Measurements from ENCODE around the gene SLA2. TPM values are rescaled to one million over a fixed set of nuclear protein-coding genes. Genes with fewer than 3 reads are reported as not detected.
A peak's percentile ranks its signal among the peaks of the same experiment; 100 is the strongest.
"Not testable (repeated sequence)": the region's sequence is repeated elsewhere in the genome, so short reads cannot be mapped to it uniquely, and the experiment has no call there.

The SLA2 gene
- total RNA-seq, 1 donor from 2014 or later, result not detected

- DNase-seq (ENCODE audit: low read depth in 2 of 2), result not testable (repeated sequence)
Observed at GRCh38 chr20:36608388-36608728, 37.6 kb downstream of the SLA2 start.

- no peak for DNase-seq (ENCODE audit: low read depth in 2 of 2)
Observed at GRCh38 chr20:36607586-36608387, 38.2 kb downstream of the SLA2 start.

GRCh38 chr20:36606158-36607066, 39.6 kb downstream of the SLA2 start:
- peak in 1 of 2 donors; percentile 21 for DNase-seq (ENCODE audit: low read depth in 2 of 2)

- DNase-seq (ENCODE audit: low read depth in 2 of 2), result peak; percentile 98 to 99
Observed at GRCh38 chr20:36605399-36606157, 40.4 kb downstream of the SLA2 start, which contains the start of gene RAB5IF. TSS of gene RAB5IF (plus strand) at chr20:36605779. CDS start at chr20:36605952, 173 bp downstream.

- DNase-seq (ENCODE audit: low read depth in 2 of 2), result peak in 1 of 2 donors; percentile 51
Observed at GRCh38 chr20:36604952-36605398, 41.0 kb downstream of the SLA2 start.

GRCh38 chr20:36601540-36601939, 44.5 kb downstream of the SLA2 start:
- no peak for DNase-seq (ENCODE audit: low read depth in 2 of 2)

GRCh38 chr20:36599912-36600345, 46.1 kb downstream of the SLA2 start:
- peak in 1 of 2 donors; percentile 11 for DNase-seq (ENCODE audit: low read depth in 2 of 2)

- DNase-seq (ENCODE audit: low read depth in 2 of 2), result no peak
Observed at GRCh38 chr20:36593347-36593929, 52.6 kb downstream of the SLA2 start.

GRCh38 chr20:36591854-36592641, 53.9 kb downstream of the SLA2 start:
- no peak for DNase-seq (ENCODE audit: low read depth in 2 of 2)

GRCh38 chr20:36591281-36591680, 54.7 kb downstream of the SLA2 start:
- no peak for DNase-seq (ENCODE audit: low read depth in 2 of 2)

GRCh38 chr20:36587388-36588070, 58.5 kb downstream of the SLA2 start:
- DNase-seq (ENCODE audit: low read depth in 2 of 2), result no peak

- DNase-seq (ENCODE audit: low read depth in 2 of 2), result no peak
Observed at GRCh38 chr20:36585410-36586125, 60.4 kb downstream of the SLA2 start.

GRCh38 chr20:36584018-36584481, 61.9 kb downstream of the SLA2 start:
- DNase-seq (ENCODE audit: low read depth in 2 of 2), result no peak

GRCh38 chr20:36582821-36583220, 63.2 kb downstream of the SLA2 start:
- DNase-seq (ENCODE audit: low read depth in 2 of 2), result no peak

- no peak for DNase-seq (ENCODE audit: low read depth in 2 of 2)
Observed at GRCh38 chr20:36582322-36582721, 63.7 kb downstream of the SLA2 start.

GRCh38 chr20:36579996-36580545, 65.9 kb downstream of the SLA2 start:
- DNase-seq (ENCODE audit: low read depth in 2 of 2), result peak in 1 of 2 donors; percentile 39

GRCh38 chr20:36578356-36579041, 67.5 kb downstream of the SLA2 start:
- no peak for DNase-seq (ENCODE audit: low read depth in 2 of 2)

- no peak for DNase-seq (ENCODE audit: low read depth in 2 of 2)
Observed at GRCh38 chr20:36576081-36576445, 69.9 kb downstream of the SLA2 start.

Measured in dermis microvascular lymphatic vessel endothelial cell (primary cell).